Endothelial cell of umbilical vein (primary cell): ENCODE results near the gene HIGD1C. TPM values are rescaled to one million over a fixed set of nuclear protein-coding genes. Genes with fewer than 3 reads are reported as not detected.

Experiments used
- BruUV-seq: library from RNA; stranded (reverse); fragments of 400-500 nt; replicated peaks from 2 replicates; lab custom pipeline; 2021; lab: Mats Ljungman, UMichigan
- CTCF ChIA-PET: fragments of 300-600, 350-600 bp; sonication (Branson Sonifier 250); formaldehyde crosslinking; loops from one replicate; lab custom pipeline; 2021; ENCODE audit warnings: antibody characterized with exemption, inconsistent platforms; lab: Charles Lee
- POLR2A ChIA-PET: fragments of 300-600, 350-600 bp; sonication (Branson Sonifier 250); formaldehyde crosslinking; loops from one replicate; lab custom pipeline; 2021; ENCODE audit warnings: antibody characterized with exemption, inconsistent platforms; lab: Charles Lee
- DNase-seq: peaks from one replicate; pipeline ENCODE4 v3.0.0-alpha.2; 2011; ENCODE audit warnings: low read depth, low spot score
- FAIRE-seq: peaks from 2 replicates; lab custom pipeline; 2011; peaks lifted over from hg19 to GRCh38; lab: Jason Lieb, UNC
- H2AFZ ChIP-seq: 2 replicates; pipeline ENCODE4 v1.6.0; 2012; ENCODE audit warnings: low read depth, low read length, control low read depth, inconsistent platforms
- H3K27ac ChIP-seq: 2 replicates; pipeline ENCODE4 v1.5.1; 2011; ENCODE audit warnings: low read depth, mild to moderate bottlenecking, control low read depth, low read length, moderate library complexity; ENCODE audit not compliant: insufficient read depth
- H3K27me3 ChIP-seq, 2 experiments: 2 replicates each; pipeline versions ENCODE4 v1.6.0 to v1.6.1; 2011; ENCODE audit warnings: low read length in 2 of 2, mixed read lengths in 1 of 2; ENCODE audit not compliant: control insufficient read depth in 2 of 2, insufficient read depth in 2 of 2
- H3K36me3 ChIP-seq, 2 experiments: 2 replicates in 1 of 2; 3 replicates in 1 of 2; pipeline ENCODE4 v1.5.1; 2011; ENCODE audit warnings: low read length in 2 of 2, mild to moderate bottlenecking in 1 of 2, moderate library complexity in 1 of 2; ENCODE audit not compliant: control insufficient read depth in 2 of 2, insufficient read depth in 2 of 2; ENCODE audit errors: extremely low read depth in 1 of 2
- H3K4me1 ChIP-seq: 3 replicates; pipeline ENCODE4 v1.5.1; 2011; ENCODE audit warnings: mild to moderate bottlenecking, low read length; ENCODE audit not compliant: control insufficient read depth, insufficient read depth; ENCODE audit errors: extremely low read depth
- H3K4me2 ChIP-seq: 2 replicates; pipeline ENCODE4 v1.6.1; 2011; ENCODE audit warnings: low read length, control low read depth, mixed read lengths; ENCODE audit not compliant: insufficient read depth
- H3K4me3 ChIP-seq, 3 experiments: fragments of 200-600 bp in 1 of 3; sonication (generic), shearing (Covaris generic) in 1 of 3; replicated peaks in 1 of 3; 2 replicates each; pipeline ENCODE4 v1.5.1; 2011 to 2016; ENCODE audit warnings: control low read depth in 3 of 3, low read length in 3 of 3, mild to moderate bottlenecking in 2 of 3, inconsistent platforms in 1 of 3, low read depth in 1 of 3, moderate library complexity in 1 of 3; ENCODE audit not compliant: insufficient read depth in 1 of 3
- H3K79me2 ChIP-seq: 2 replicates; pipeline ENCODE4 v1.6.0; 2012; ENCODE audit warnings: low read length, inconsistent platforms; ENCODE audit not compliant: control insufficient read depth, insufficient read depth
- H3K9ac ChIP-seq: replicated peaks from 2 replicates; pipeline ENCODE3; 2011; ENCODE audit warnings: low read length, control low read depth; ENCODE audit not compliant: insufficient read depth; ENCODE audit errors: extremely low read depth
- H3K9me1 ChIP-seq: replicated peaks from 3 replicates; pipeline ENCODE4 v1.6.0; 2011; ENCODE audit warnings: mild to moderate bottlenecking, low read length; ENCODE audit not compliant: control insufficient read depth, insufficient read depth; ENCODE audit errors: extremely low read depth
- H3K9me3 ChIP-seq: replicated peaks from 2 replicates; pipeline ENCODE4 v1.5.1; 2012; ENCODE audit warnings: low read length, inconsistent platforms; ENCODE audit not compliant: control insufficient read depth, insufficient read depth
- H4K20me1 ChIP-seq: replicated peaks from 2 replicates; pipeline ENCODE3; 2011; ENCODE audit warnings: mild to moderate bottlenecking, low read length; ENCODE audit not compliant: control insufficient read depth, insufficient read depth; ENCODE audit errors: extremely low read depth
- CTCF ChIP-seq, 2 donors: IDR thresholded peaks; 1 replicate in 1 of 2; 2 replicates in 1 of 2; pipeline ENCODE4 v1.5.1; 2011; ENCODE audit warnings: low read length in 2 of 2, mild to moderate bottlenecking in 2 of 2, moderate library complexity in 2 of 2, control low read depth in 1 of 2, inconsistent platforms in 1 of 2, low read depth in 1 of 2; ENCODE audit not compliant: insufficient read depth in 1 of 2; ENCODE audit errors: extremely low read depth in 1 of 2
- EZH2 ChIP-seq: IDR thresholded peaks from 2 replicates; pipeline ENCODE4 v1.6.1; 2012; ENCODE audit warnings: borderline replicate concordance, low read depth, mild to moderate bottlenecking, moderate library complexity, low read length, inconsistent platforms; ENCODE audit not compliant: severe bottlenecking
- FOS ChIP-seq: IDR thresholded peaks from 2 replicates; pipeline ENCODE4 v1.6.1; 2011; ENCODE audit warnings: mild to moderate bottlenecking, low read length, moderate library complexity, borderline replicate concordance; ENCODE audit not compliant: insufficient read depth
- GATA2 ChIP-seq: IDR thresholded peaks from 2 replicates; pipeline ENCODE4 v1.7.0; 2011; ENCODE audit warnings: low read depth, mild to moderate bottlenecking, moderate library complexity, mixed read lengths, low read length; ENCODE audit not compliant: insufficient read length, insufficient read depth
- JUN ChIP-seq: IDR thresholded peaks from 2 replicates; pipeline ENCODE4 v1.6.1; 2011; ENCODE audit warnings: borderline replicate concordance, low read depth; ENCODE audit not compliant: insufficient read length, insufficient read depth
- MYC ChIP-seq: IDR thresholded peaks from one replicate; pipeline ENCODE4 v1.6.1; 2011; ENCODE audit warnings: mild to moderate bottlenecking, low read depth, low read length
- POLR2A ChIP-seq: IDR thresholded peaks from 2 replicates; pipeline ENCODE4 v1.6.1; 2012; ENCODE audit warnings: low read depth, mild to moderate bottlenecking, control low read depth, low read length
- POLR2AphosphoS5 ChIP-seq: IDR thresholded peaks from 2 replicates; pipeline ENCODE4 v1.6.1; 2012; ENCODE audit warnings: low read depth, mild to moderate bottlenecking, control low read depth, low read length, moderate library complexity; ENCODE audit not compliant: insufficient read depth
- dilution Hi-C: fragments of 300-500 bp; cut with MboI; formaldehyde crosslinking; loops from one replicate; pipeline ENCODE4 v1.15.0; 2019; ENCODE audit warnings: low sequenced_read_pairs; ENCODE audit not compliant: extremely low pct_ligation_motif_present
- intact Hi-C: fragments of 100-400 bp; cut with micrococcal nuclease; formaldehyde crosslinking; loops from one replicate; pipeline ENCODE4 v1.10.0; 2022
- polyA plus RNA-seq, 4 experiments: library from polyadenylated mRNA; depleted of rRNA in 3 of 4; stranded (reverse) in 3 of 4; unstranded in 1 of 4; fragments of >200 nt; gene quantifications; 2 replicates each; pipeline versions ENCODE4 v1.2.1 to v1.2.3, GENCODE V29; 2011 to 2012; ENCODE audit warnings: missing spikeins in 1 of 4
- total RNA-seq: library from RNA; stranded (reverse); gene quantifications from 2 replicates; pipeline ENCODE4 v1.2.3, GENCODE V29; 2021

The HIGD1C gene
- total and polyA plus RNA-seq, 2 donors (not counting 3 experiments of a cell fraction or from before 2014, with no cell fraction given), result not detected

GRCh38 chr12:50992819-50993218, 40.5 kb downstream of the HIGD1C start:
- H3K9me3 ChIP-seq, result no peaks in the 10 kb centered on the region
- H3K27me3 ChIP-seq, result no peaks in the 10 kb centered on the region
- H2AFZ ChIP-seq, result no peak overlapping the region
- BruUV-seq, result no TSS peak
- DNase-seq, result peak; percentile 30
- H3K36me3 ChIP-seq, result peaks cover 20 to 23% of the 10 kb centered on the region in 2 experiments
- intact Hi-C loops, result no loop called here
- no peaks in the 10 kb centered on the region for H3K9me1 ChIP-seq
- no peak overlapping the region for H3K4me2 ChIP-seq
- TF ChIP-seq POLR2A (no peak), POLR2AphosphoS5 (no peak), EZH2 (no peak), FOS (no peak), GATA2 (no peak), CTCF (IDR thresholded peaks at IDR 0.05; ENCODE audit: extremely low read depth in 1 of 2, insufficient read depth in 1 of 2, low read depth in 1 of 2, low read length in 2 of 2) (no peak), MYC (no peak), JUN (no peak)
- no peak overlapping the region for H3K27ac ChIP-seq
- H4K20me1 ChIP-seq, result no peaks in the 10 kb centered on the region
- H3K79me2 ChIP-seq, result no peaks in the 10 kb centered on the region
- H3K9ac ChIP-seq, result no peak overlapping the region
- ChIA-PET POLR2A (no interaction called here), CTCF (interaction anchor here (2.1 kb wide), 1 partner anchor 167 kb away, joined by 14 read pairs; no protein-coding TSS in a partner anchor)
- no peak overlapping the region for H3K4me3 ChIP-seq
- dilution Hi-C loops, result no loop called here
- FAIRE-seq, result peak; percentile 63
- peaks cover 14% of the 10 kb centered on the region for H3K4me1 ChIP-seq
